ENCODE measurements around the gene PWWP2B. TPM values are rescaled to one million over a fixed set of nuclear protein-coding genes. Genes with fewer than 3 reads are reported as not detected.

The PWWP2B gene
- polyA plus RNA-seq, 2 of the 4 experiments (the other 2 are of a cell fraction), result 2.8 to 7.3 TPM

DNA sequence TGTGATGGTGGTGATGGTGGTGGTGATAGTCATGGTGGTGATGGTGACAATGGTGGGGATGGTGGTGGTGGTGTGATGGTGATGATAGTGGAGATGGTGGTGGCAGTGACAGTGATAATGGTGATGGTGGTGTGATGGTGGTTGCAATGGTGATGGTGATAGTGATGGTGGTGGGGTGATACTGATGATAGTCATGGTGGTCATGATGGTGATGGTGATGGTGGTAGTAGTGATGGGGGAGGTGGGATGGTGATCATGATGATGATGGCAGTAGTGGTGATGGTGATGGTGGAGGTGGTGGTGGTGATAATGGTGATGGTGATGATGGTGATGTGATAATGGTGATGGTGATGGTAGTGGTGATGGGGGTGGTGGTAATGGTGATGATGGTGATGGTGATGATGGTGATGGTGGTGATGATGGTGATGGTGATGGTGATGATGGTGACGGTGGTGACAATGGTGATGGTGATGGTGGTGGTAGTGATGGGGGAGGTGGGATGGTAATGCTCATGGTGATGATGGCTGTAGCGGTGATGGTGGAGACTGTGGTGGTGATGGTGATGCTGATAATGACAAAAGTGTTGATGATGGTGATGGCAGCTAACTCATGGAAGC lies 4.7 kb upstream of the PWWP2B start (continued):
- TF ChIP-seq, protein P1, sequence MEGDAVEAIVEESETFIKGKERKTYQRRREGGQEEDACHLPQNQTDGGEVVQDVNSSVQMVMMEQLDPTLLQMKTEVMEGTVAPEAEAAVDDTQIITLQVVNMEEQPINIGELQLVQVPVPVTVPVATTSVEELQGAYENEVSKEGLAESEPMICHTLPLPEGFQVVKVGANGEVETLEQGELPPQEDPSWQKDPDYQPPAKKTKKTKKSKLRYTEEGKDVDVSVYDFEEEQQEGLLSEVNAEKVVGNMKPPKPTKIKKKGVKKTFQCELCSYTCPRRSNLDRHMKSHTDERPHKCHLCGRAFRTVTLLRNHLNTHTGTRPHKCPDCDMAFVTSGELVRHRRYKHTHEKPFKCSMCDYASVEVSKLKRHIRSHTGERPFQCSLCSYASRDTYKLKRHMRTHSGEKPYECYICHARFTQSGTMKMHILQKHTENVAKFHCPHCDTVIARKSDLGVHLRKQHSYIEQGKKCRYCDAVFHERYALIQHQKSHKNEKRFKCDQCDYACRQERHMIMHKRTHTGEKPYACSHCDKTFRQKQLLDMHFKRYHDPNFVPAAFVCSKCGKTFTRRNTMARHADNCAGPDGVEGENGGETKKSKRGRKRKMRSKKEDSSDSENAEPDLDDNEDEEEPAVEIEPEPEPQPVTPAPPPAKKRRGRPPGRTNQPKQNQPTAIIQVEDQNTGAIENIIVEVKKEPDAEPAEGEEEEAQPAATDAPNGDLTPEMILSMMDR (IDR thresholded peaks at IDR 0.05), result no peak
- TF ChIP-seq FOXS1 (CRISPR knock-in tag; IDR thresholded peaks at IDR 0.05), result no peak

DNA sequence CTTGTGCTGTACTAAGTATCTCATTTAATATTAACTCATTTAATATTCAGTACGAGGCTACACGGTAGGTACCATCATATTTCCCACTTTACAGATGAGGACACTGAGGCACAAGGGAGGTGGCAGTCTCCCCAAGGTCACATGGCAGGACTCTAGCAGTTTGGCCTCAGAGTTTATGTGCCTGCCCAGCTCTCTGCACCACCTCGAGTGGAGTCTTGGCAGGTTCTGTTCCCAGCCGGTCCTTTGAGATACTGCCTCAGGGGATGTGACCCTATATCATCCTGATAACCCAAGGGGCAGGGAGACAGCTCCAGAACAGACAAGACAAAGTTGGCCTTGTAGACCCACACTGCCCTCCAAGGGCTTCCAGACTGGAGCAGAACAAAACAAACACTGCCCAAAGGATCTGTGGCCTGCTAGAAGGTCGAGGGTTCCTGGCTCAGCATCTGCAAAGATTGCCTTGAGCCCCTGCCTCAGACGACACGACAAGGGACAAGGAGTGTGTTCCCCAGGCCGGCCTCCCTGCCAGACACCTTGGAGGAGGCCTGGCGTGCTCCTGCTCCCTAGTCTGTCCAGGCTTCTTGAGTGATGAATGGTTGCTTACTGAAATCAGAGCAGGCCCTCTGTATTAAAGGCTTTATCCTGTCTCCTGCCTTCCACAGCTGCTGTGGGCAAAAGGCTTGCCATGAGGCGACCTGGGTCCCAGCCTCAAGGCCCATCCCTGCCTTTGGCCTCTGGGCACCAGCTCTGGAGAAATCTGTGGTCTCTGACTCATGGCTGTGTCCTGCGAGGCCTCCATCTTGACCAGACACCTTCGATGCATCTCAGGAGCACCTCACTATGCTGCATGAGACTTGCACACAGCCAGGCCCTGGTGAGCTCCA lies 3.9 kb upstream of the PWWP2B start:
- FAIRE-seq (no peak), ATAC-seq (no peak), DNase-seq (ENCODE audit: low read depth in 1 of 2, low spot score in 1 of 2) (no peak)
- WGBS (ENCODE audit: missing lambda C conversion rate), result 79% methylated on average over 10 of the region's 12 CpGs
- H3K4me1 ChIP-seq, result peaks cover 32% of the 10 kb centered on the region
- H3K4me2 ChIP-seq, result no peak overlapping the region
- H3K4me3 ChIP-seq, result no peak overlapping the region
- ChIA-PET POLR2A (no interaction called here), CTCF (interaction anchor here (1.1 to 2.3 kb wide), 4 partner anchors 12 to 60 kb away, joined by 3 to 10 read pairs (median 5); no protein-coding TSS in a partner anchor)
- no peak overlapping the region for H3K27ac ChIP-seq
- H3K9me3 ChIP-seq, result no peaks in the 10 kb centered on the region
- TF ChIP-seq, protein P2, sequence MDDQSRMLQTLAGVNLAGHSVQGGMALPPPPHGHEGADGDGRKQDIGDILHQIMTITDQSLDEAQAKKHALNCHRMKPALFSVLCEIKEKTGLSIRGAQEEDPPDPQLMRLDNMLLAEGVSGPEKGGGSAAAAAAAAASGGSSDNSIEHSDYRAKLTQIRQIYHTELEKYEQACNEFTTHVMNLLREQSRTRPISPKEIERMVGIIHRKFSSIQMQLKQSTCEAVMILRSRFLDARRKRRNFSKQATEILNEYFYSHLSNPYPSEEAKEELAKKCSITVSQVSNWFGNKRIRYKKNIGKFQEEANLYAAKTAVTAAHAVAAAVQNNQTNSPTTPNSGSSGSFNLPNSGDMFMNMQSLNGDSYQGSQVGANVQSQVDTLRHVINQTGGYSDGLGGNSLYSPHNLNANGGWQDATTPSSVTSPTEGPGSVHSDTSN (IDR thresholded peaks at IDR 0.05), result no peak
- TF ChIP-seq, protein P1 (IDR thresholded peaks at IDR 0.05), result no peak

DNA sequence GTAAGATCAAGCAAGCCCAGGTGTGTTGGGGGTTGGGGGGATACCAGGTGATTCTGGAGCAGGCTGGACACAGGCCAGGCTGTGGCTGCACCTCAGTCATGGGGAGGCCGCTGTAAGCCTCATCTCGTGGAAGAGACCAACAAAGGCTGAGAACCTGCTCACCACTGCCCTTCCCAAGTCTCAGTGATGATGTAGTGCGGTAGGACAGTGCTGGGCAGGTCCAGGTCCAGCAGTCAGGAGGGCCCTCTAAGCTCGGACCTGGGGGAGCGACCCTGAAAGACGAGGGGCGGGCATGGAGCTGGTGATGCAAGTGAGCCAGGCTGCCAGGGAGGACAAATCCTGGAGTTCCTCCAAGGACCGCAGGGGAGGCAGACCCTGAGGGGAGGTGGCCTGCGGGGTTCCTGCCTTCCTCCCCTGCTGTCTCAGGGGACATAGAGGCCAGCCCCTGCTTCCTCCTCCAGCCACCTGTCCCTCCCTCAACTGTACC lies 3.3 kb upstream of the PWWP2B start:
- ATAC-seq (no peak), FAIRE-seq (no peak), DNase-seq (ENCODE audit: low read depth in 1 of 2, low spot score in 1 of 2) (no peak)
- TF ChIP-seq JUN (IDR thresholded peaks at IDR 0.05) (no peak), ZFP36 (IDR thresholded peaks at IDR 0.05; ENCODE audit: borderline replicate concordance, partially characterized antibody) (no peak), RNF2 (IDR thresholded peaks at IDR 0.05; ENCODE audit: borderline replicate concordance, low read depth) (no peak), BHLHE40 (IDR thresholded peaks at IDR 0.05; ENCODE audit: low read depth, low read length) (no peak), NR3C1 (IDR thresholded peaks at IDR 0.05) (no peak), ESRRA (IDR thresholded peaks at IDR 0.05; ENCODE audit: borderline replicate concordance, low read length) (no peak), MAZ (IDR thresholded peaks at IDR 0.05; ENCODE audit: borderline replicate concordance, low read depth, low read length) (no peak), HEYL (CRISPR knock-in tag; IDR thresholded peaks at IDR 0.05) (no peak), FOXS1 (CRISPR knock-in tag; IDR thresholded peaks at IDR 0.05) (no peak), ZNF302 (CRISPR knock-in tag; IDR thresholded peaks at IDR 0.05) (no peak), GATA3 (IDR thresholded peaks at IDR 0.05; ENCODE audit: borderline replicate concordance) (no peak), FOSL2 (IDR thresholded peaks at IDR 0.05) (no peak), FOSL2 (CRISPR knock-in tag; IDR thresholded peaks at IDR 0.05) (no peak), CHD2 (IDR thresholded peaks at IDR 0.05; ENCODE audit: low read length, partially characterized antibody) (no peak), HOXB13 (CRISPR knock-in tag; IDR thresholded peaks at IDR 0.05; ENCODE audit: low read depth) (no peak)
- TF ChIP-seq, protein P3, sequence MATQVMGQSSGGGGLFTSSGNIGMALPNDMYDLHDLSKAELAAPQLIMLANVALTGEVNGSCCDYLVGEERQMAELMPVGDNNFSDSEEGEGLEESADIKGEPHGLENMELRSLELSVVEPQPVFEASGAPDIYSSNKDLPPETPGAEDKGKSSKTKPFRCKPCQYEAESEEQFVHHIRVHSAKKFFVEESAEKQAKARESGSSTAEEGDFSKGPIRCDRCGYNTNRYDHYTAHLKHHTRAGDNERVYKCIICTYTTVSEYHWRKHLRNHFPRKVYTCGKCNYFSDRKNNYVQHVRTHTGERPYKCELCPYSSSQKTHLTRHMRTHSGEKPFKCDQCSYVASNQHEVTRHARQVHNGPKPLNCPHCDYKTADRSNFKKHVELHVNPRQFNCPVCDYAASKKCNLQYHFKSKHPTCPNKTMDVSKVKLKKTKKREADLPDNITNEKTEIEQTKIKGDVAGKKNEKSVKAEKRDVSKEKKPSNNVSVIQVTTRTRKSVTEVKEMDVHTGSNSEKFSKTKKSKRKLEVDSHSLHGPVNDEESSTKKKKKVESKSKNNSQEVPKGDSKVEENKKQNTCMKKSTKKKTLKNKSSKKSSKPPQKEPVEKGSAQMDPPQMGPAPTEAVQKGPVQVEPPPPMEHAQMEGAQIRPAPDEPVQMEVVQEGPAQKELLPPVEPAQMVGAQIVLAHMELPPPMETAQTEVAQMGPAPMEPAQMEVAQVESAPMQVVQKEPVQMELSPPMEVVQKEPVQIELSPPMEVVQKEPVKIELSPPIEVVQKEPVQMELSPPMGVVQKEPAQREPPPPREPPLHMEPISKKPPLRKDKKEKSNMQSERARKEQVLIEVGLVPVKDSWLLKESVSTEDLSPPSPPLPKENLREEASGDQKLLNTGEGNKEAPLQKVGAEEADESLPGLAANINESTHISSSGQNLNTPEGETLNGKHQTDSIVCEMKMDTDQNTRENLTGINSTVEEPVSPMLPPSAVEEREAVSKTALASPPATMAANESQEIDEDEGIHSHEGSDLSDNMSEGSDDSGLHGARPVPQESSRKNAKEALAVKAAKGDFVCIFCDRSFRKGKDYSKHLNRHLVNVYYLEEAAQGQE (IDR thresholded peaks at IDR 0.05), result no peak
- CTCF ChIA-PET, result interaction anchor here (0.7 to 2.3 kb wide), 4 partner anchors 49 to 65 kb away, joined by 3 to 10 read pairs (median 4); no protein-coding TSS in a partner anchor
- peaks cover 39% of the 10 kb centered on the region for H3K4me1 ChIP-seq
- 87% methylated on average over 7 of the region's 9 CpGs for WGBS (ENCODE audit: missing lambda C conversion rate)
- no peak overlapping the region for H3K4me2 ChIP-seq
- no peaks in the 10 kb centered on the region for H3K9me3 ChIP-seq
- POLR2A ChIA-PET, result no interaction called here
- H3K4me3 ChIP-seq, result no peak overlapping the region
- H3K27ac ChIP-seq, result peak overlapping the region in 1 of 2 experiments; percentile 15; a peak in 1 of 6 replicates
